NCI-H187 treated with DMSO at 0.1 percent for 48 hours (cell line): ENCODE data around the gene ERAP2.
"Not testable (repeated sequence)": the region's sequence is repeated elsewhere in the genome, so short reads cannot be mapped to it uniquely, and the experiment has no call there.

Experiments
- DNase-seq: peaks from one replicate; lab custom pipeline; 2025; lab: John Stamatoyannopoulos, UW

The ERAP2 gene

DNA sequence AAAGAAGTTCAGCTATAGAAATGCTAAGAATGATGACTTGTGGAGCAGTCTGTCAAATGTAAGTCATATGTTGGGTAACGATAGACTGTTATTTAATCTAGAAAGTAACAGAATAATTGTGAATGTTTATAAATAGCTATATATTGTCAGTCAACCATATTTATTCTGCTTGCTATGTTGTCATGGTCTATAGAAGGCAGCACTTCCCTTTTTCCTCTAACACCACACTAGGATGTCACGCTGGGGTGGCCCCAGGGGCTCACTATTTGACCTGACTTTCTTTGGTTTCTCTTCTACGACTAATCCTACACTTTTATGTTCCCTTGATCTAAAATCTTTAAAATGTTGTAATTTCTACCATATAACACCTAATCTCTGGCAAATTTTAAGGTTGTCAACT lies 20.5 kb downstream of the ERAP2 start:
- no peak for DNase-seq

DNA sequence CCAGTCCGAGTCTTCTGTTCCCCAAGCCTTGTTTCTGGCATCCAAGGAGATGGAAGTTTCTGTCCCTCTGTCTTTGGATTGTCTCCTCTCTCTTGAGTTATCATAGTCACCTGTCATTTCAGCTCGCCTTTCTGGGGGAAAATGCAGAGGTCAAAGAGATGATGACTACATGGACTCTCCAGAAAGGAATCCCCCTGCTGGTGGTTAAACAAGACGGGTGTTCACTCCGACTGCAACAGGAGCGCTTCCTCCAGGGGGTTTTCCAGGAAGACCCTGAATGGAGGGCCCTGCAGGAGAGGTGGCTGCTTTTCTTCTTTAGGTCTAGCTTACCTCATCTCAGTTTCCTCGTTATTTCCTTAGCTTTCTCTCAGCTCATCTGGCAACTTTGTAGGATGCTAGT lies 25.1 kb downstream of the ERAP2 start:
- no peak for DNase-seq

DNA sequence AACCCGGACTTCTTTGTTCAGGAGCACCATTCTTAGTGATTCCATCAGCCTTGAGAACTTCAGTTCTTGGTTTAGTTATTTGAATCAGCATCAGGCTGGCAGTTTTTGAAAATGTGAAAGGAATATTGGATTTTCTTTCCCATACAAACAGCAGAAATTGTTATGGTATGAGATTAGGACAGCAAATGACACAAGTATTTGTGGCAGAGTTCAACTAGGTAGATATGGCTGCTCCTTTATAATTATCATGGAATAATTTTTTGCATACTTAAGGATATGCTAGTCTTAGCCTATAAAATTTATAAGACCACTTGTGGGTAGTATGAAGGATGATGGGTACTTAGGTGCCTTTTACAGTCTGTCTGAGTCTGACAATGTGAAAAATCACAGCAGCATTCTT lies 25.5 kb downstream of the ERAP2 start:
- no peak for DNase-seq

DNA sequence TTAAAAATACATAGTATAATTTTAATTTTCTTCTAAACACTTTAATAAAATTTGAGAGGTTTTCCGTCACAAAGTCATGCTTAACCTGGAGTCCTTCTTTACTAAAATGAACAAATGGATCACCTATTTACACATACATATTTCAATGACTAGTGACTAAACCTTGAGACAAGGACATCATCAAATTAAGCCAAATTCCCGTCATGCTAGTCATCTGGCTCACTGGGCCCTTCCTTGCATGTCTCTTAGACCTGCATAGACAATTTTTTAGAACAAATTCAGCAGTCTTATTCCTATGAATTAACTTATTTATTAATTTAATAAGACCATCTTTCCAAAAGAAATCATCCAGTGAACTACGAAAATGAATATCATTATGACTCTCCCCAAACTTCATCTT lies 26.6 kb downstream of the ERAP2 start:
- no peak for DNase-seq

DNA sequence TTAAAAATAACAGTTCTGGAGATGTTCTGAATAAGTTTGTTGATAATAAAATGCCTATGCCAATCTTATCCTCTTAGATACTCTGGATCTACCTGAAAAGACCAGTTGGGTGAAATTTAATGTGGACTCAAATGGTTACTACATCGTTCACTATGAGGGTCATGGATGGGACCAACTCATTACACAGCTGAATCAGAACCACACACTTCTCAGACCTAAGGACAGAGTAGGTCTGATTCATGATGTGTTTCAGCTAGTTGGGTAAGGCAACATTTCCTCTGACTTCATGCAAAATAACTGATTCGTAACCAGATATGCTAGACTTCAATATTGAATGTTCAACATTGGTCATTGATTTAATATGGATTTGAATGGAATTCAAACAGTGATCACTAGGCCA lies 27.0 kb downstream of the ERAP2 start:
- no peak for DNase-seq

DNA sequence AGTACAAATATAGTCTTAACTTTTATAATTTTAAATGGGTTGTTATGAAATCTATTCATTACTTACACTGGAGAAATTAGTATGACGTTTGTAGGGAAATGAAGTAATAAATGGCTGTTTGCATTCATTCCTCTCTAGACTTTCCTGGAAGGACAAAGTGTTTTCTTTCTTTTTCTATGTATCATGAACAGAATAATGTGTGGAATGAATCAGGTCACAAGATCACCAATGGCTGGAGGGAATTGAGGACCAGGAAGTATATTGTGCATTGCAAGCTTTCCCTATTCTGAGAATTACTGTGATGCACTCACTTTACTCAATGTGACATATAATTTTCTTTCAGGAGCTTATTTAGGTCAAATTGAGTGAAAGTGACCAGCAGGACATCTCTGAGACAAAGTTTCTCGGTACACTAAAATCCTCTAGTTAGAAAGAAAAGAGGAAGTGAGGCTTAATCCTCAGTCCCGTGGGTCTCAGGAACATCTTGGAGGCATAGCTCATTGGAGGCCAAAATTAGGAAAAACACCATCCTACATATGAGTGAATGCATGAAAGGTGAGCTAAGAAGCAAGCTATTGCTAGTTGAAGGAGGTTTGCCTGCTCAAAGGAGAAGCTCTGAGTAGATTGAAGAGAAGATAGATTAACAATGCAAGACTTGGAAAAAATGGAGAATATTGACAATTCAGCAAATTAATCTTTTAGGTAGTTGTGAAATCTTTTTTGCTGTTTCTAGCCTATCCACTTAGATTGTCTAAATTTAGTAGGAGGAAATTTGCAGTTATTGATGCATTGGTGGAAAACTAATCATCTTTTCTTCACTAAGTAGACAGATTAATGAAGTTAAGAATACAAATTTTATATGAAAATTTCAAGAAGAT lies 28.0 kb downstream of the ERAP2 start:
- no peak for DNase-seq

DNA sequence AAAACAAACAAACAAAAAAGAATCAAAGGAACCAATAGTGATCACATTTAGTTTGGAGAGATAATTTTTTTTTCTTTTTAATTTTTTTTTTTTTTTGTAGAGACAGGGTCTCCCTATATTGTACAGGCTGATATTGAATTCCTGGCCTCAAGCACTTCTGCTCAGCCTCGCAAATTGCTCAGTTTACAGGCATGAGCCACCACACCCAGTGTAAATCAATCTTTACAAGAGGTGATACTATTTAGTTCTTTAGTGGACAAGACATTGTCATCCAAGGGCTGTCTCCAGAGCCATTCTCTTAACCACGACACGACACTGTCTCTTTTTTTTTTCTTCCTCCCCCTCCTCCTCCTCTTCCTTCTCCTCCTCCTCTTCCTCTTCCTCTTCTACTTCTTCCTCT lies 29.6 kb downstream of the ERAP2 start:
- no peak for DNase-seq

DNA sequence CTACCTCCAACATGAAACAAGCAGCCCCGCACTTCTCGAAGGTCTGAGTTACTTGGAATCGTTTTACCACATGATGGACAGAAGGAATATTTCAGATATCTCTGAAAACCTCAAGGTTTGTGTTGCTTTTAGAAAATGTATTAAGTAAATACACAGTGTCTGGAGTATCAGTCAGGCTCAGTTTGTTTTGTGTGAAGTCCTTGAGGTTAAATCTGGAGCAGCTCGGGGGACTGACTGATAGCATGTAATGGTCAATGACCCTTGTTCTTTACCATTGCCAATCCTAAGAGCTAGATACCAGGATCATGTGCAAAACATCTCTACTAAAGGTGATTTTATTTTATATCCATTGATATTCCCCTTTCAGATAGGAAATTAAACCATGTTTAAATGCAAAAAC lies 32.7 kb downstream of the ERAP2 start:
- DNase-seq, result no peak

DNA sequence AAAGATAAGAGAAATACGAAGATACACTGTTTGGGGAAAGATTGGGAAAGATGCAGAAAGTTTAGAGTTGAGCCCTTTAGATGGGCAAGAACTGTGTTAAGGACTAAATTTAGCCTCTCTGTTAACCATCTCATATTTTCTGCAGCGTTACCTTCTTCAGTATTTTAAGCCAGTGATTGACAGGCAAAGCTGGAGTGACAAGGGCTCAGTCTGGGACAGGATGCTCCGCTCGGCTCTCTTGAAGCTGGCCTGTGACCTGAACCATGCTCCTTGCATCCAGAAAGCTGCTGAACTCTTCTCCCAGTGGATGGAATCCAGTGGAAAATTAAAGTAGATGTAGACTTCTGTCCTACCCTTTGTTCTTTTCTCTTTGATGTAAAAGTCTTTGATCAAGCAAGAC lies 33.1 kb downstream of the ERAP2 start:
- DNase-seq, result no peak

DNA sequence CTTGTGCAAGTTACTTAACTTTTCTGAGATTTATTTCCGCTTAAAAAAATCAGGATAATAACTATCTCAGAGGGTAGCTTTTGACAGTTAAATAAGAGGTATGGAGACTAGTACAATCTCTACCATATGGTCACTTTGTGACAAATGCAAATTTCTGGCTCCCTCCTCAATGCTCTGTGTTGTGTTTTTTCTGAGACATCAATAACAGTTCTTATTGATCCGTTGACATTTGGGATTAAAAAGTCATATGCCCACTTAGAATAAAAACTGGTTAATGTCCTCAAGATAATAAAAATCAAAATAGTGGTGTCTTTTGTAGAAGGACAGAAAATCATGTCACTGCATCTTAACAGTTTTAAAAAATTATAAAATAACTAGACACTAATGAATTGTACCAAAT lies 34.8 kb downstream of the ERAP2 start:
- no peak for DNase-seq

DNA sequence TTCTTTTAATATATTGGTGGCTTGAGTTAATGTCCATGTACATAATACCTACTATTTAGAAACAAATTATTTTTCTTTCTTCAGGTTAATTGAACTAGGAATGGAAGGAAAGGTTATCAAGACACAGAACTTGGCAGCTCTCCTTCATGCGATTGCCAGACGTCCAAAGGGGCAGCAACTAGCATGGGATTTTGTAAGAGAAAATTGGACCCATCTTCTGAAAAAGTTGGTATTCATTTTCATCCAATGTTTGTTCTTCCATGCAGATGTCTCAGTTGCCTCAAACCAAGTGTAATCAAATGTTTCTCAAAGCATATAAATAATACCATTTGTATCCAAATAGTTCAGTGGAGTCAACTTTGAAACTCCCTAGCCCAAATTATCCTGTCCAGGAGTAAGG lies 36.9 kb downstream of the ERAP2 start:
- DNase-seq, result no peak

DNA sequence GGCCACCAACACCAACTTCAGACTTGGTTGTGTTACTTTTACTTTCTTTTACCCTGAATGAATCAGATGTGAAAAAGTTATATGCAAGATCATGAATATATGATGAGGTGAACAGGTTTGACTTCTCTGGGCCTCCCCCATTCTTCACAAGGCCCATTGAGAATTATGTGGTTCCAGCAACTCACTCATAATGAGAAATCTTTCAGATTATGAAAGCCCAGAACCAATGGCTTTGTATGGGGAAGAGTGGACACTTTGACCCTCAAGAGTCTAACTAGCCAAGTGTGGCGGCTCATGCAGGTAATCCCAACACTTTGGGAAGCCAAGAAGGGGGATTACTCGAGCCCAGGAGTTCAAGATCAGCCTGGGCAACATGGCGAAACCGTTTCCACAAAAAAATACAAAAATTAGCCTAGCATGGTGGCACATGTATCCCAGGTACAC lies 43.5 kb downstream of the ERAP2 start:
- no peak for DNase-seq

DNA sequence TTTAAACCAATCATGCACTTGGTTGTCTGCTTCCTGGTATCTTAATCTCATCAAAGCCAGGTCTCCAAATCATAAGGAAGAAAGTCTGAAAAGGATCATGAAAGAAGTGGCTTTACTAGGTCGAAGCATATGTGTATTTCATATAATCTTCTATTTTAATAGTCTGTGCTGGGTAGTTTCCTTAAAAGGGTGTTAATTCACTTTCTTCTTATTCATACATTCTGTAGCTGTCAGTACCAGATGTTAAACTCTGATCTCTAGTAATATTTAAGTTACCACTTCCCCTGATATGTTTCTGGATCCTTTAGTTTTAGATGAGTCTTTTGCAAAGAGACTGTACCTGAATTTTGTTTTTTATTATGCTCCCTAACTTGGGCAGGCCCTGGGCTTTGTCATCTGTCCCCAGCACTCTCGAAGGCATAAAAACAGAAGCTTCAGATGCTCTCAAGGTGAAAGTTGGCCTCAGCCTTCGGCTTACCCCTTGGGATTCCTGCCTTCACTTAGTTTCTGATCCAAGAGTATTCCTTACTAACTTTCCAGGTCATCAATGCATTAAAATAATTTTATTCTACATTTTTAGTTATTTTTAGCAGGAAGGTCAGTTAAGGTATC lies 44.5 kb downstream of the ERAP2 start:
- DNase-seq, result no peak

DNA sequence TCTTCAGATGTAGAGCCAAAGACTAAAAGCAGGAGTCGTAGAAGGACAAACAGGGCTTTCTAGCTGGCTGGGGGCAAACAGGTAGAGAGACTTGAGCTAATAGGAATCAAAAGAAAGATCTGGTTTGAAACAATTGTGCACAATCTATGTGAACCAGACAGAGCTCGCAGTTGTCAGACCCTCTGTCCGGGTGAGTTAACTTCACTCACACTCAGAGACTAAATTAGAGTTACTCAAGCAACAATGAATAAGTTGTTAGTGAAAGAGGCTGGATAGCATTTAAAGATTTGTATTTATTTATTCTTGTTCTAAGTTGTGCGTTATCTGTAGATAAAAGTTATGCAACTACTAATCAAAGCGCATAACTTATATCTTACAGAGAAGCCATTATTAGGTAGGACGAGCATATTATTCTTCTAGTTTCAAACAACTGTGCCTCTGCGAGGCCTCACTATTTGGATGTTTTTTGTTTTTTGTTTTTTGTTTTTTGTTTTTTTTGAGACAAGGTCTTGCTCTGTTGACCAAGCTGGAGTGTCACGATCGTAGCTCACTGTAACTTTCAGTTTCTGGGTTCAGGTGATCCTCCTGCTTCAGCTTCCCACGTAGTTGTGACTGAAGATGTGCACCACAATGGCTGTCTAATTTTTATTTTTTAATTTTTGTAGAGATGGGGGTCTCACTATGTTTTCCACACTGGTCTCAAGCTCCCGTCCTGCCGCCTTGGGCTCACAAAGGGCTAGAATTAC lies 46.4 kb downstream of the ERAP2 start:
- no peak for DNase-seq

DNA sequence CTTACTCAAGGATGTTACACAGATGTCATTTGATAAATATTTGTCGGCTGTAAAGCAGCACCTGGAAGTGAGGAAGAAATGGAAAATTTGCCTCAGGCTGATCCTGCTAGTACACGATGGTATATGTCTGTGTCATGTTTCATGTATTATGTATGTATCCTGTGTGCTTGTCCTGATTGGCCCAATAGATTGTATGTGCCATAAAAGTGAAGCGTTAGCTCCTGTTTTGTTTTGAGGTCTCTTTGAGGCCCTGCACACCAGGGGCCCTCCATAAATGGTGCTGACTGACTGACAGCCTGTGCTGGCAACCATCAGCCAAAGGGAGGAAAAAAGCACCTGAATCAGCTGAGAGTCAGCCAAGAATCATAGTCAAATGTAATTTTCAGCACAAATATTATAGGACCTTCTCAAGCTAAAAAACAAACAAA lies 47.7 kb downstream of the ERAP2 start:
- DNase-seq, result no peak

DNA sequence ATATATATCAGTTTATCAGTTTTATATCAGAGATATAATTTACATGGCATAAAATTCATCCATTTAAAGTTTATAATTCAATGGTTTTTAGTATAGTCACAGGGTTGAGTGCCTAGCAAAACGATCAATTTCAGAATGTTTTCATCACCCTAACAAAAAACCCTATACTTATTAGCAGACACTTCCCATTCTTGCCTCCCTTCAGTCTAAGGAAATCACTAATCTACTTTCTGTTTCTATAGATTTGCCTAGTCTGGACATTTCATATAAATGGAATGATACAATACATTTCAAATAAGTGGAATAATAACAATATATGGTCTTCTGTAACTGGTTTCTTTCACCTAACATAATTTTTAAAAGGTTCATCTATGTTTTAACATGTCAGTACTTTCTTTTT lies 50.0 kb downstream of the ERAP2 start:
- DNase-seq, result no peak

DNA sequence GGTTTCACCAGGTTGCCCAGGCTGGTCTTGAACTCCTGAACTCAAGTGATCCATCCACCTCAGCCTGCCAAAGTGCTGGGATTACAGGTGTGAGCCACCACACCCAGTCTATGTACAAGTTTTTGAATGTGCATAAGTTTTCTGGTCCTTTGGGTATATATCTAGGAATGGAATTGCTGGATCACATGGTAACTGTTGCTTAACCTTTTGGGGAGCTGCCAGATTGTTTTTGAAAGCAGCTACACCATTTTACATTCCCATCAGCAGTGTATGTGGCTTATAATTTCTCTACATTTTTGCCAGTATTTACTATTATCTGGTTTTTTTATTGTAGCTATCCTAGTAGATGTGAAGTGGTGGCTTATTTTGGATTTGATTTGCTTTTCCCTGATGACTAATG lies 50.7 kb downstream of the ERAP2 start:
- no peak for DNase-seq

DNA sequence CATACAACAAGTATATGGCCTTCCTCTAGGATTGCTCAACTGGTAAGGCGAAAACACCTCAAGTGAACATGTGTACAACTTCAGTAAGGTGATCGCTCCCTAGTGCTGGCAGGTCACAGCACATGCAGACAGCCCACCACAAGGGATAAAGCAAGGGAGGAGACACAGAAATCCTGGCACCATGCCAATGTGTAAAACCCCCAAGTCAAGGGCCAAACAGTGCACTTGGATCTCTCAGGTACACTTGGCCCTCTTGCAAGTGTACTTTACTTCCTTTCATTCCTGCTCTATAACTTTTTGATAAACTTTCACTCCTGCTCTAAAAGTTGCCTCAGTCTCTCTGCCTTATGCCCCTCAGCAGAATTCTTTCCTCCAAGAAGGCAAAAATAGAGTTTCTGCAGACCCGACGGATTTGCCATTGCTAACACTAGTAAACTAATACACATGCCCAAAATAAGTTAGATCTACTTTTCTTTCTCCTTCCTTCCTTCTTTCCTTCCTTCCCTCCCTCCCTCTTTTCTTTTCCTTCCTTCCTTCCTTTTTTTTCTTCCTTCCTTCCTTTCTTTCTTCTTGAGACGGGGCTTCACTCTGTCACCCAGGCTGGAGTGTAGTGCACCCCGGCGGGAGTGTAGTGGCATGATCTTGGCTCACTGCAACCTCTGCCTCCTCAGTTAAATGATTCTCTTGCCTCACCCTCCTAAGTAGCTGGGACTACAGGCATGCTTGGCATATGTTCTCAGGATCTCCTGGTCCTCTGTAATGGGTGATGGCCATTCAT lies 52.8 kb downstream of the ERAP2 start:
- no peak for DNase-seq

DNA sequence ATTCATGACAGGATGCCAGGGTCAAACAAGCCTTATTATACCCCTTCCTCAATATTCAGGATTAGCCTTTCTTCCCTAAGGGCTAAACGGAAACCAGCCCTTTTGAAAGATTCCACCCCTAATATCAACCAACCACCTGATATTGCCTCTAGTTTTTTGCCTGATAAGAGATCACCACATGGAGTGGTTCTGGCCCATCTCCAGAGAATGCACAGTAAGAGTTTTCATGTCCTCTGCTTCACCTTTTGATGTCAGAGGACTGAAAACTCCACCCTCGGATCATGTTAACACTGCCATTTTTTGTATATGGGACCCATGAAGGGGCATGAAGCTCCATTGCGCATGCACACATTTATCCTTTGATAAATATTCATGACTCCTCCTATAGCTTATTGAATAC lies 53.8 kb downstream of the ERAP2 start:
- no peak for DNase-seq

DNA sequence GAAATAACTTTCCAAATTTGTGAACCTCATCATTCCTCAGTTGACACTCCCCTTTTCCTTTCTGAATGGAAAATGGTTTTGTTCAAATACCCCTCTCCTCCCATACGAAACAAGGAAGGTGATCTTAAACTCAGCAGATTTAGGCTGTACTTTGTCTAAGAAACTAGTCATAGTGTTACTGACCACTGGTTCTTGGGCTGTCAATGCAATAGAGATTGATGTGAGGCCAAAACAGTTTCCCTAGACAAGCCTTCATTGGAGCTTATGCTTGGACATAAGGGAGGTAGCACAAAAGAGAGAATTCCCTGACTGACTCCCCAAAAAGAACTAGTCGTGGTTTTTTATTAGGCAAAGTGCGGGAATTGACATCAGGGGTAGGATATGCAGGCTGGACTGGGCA lies 54.3 kb downstream of the ERAP2 start:
- no peak for DNase-seq

DNA sequence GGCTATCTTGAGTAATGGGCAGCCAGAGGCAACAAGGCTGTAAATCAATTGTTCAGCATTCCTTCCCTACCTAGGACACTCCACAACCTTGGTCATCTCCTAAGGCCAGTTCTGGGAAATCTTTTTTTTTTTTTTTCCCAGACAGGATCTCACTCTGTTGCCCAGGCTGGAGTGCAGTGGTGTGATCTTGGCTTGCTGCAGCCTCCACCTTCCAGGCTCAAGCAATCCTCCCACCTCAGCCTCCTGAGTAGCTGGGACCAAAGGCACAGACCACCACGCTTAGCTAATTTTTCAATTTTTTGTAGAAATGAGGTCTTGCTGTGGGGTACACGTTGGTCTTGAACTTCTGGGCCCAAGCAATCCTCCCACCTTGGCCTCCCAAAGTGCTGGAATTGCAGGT lies 54.7 kb downstream of the ERAP2 start:
- not testable (repeated sequence) for DNase-seq

DNA sequence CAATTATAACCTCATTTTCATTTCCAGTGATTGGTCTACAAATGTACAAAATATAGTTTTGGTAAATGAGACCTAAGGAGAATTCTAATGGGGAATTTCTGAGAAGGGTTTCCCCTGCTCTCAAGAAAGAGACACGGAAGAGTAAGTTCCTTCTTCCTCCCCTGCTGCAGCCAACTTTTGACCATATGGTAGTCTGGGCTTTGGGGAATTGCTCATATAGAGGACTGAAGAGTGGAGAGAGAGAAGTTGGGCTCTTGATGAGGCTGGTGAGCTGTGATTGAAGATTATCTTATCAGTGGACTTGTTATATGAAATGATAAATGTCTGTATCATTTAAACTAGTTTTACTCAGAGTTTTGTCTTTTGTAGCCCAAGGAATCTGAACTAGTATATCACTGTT lies 55.3 kb downstream of the ERAP2 start:
- no peak for DNase-seq
